CD4-positive, alpha-beta T cell treated with Interleukin-2 at 100 ng/mL for 4 hours (primary cell): Measurements from ENCODE around the gene P4HA2.

Experiments used
- DNase-seq: peaks from one replicate; pipeline ENCODE4 v3.0.0-alpha.2; 2020; ENCODE audit warnings: low spot score

Gene P4HA2

DNA sequence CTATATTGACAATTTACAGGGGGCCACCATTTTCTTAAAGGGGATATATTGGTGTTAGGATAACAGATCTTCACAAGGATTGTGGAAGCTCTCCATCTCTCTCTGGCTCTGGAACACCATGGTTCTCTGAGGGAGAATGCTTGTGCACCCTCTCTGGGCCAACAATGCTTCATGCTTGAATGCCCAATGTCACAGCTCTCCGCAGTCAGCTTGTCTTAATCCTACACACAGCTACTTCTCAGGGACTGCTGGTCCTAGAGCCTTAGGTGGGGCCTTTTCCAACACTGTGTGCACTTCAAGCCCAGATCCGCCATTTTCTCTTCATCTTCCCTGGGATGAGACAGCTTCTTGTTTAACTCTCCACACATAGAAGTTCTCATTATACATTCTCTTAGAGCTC is 22.9 kb upstream of the P4HA2 start:
- DNase-seq: no peak

DNA sequence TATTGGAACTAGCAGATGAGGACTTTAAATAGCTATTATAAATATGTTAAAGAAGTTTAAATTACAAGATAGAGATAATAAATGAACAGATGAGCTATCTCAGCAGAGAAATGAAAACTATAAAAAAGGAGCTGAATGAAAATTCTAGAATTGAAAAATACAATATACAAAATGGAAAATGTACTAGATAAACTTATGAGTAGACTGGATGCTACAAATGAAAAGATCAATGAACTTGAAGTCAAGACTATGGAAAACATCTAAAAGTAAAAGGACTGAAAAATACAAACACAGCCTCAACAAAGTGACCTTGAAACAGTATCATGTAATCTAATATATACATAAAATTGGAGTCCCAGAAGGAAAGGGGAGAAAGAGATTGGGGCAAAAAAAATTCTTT is 19.2 kb upstream of the P4HA2 start:
- DNase-seq: no peak

- no peak for DNase-seq
These were observed 17.9 kb upstream of the P4HA2 start for GRCh38 chr5:132245593-132245992.

GRCh38 chr5:132243366-132243977 is 15.8 kb upstream of the P4HA2 start:
- no peak for DNase-seq

GRCh38 chr5:132239776-132240175 is 12.1 kb upstream of the P4HA2 start:
- no peak for DNase-seq

- no peak for DNase-seq
These were observed 11.3 kb upstream of the P4HA2 start for GRCh38 chr5:132238901-132239500.

- DNase-seq: peak; percentile 70
These were observed 10.6 kb upstream of the P4HA2 start for GRCh38 chr5:132238169-132238744.

DNA sequence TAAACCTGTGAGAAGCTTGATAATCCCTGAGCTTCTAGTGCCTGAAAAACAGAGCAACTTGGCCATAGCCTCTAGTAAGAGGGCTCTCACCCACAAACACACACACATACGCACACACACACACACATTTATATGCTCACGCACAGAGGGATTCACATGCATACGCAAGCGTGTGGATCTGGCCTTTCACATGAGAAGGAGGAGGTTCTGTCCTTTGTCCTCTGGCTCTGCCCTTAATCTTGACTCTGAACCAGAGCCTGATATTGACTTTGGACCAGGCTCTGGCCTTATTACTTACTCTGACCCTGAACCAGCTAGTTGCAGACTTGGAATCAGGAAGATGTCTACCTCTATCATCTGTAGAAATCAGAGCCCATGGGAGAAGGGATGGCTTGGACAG is 10.0 kb upstream of the P4HA2 start:
- no peak for DNase-seq

- no peak for DNase-seq
These were observed 9.5 kb upstream of the P4HA2 start for GRCh38 chr5:132237141-132237540.

DNA sequence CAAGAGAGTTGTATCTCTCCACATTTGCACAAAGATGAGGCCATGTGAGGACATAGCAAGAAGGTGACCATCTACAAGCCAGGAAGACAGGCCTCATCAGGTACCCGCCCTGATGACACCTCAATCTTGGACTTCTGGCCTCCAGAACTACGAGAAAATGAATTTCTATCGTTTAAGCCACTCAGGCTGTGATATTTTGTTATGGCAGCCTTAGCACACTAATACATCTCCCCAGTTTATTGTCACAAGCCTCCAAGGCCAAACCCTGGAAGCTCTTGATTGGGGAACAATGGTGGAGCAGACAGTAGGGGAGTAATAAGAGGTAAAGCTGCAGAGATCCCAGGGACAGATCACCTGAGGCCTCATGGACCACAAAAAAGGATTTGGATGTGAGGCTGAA is 7.7 kb upstream of the P4HA2 start:
- DNase-seq: no peak

GRCh38 chr5:132234684-132235062 is 7.0 kb upstream of the P4HA2 start:
- no peak for DNase-seq

DNA sequence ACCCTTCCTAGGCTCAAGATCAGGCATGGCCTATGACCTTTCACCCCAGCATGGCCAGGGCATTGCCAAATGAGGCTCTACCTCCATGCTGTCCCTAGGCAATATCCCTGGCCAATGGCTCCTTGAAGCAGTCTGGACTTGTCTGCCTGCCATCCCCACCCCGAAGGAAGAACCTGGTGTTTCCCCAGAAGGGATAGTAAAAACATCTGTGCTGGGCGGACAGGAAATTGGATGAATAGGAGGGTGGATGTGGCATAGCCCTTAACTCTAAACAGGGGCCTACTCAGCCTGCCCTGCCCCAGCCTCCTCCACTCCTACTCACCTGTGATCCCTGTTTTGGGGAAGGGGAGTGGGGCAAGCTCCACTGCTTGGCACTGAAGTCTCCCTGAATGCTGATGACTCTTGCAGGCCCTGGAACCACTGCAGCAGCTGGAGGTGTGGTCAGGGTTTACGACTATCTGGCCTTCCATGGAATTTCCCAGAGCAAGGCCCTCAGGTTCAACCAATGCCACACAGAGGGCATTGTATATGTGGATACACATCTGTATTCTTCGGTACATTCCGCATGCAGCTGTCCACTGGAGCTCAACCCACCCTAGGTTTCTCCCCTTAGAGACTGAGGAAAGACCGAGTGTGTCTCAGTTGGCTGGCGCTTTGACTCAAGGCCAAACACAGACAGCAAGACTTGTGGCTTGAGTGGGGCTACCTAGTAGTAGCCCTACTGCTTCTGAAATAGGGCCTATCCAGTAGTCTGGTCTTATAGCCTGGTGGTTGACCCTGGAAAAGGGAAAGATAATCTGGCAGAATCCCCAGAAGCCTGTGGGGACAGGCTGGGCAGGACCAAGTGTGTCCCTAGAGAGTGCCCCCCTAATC is 6.4 kb upstream of the P4HA2 start:
- no peak for DNase-seq

- no peak for DNase-seq
These were observed 5.4 kb upstream of the P4HA2 start for GRCh38 chr5:132233081-132233480.

DNA sequence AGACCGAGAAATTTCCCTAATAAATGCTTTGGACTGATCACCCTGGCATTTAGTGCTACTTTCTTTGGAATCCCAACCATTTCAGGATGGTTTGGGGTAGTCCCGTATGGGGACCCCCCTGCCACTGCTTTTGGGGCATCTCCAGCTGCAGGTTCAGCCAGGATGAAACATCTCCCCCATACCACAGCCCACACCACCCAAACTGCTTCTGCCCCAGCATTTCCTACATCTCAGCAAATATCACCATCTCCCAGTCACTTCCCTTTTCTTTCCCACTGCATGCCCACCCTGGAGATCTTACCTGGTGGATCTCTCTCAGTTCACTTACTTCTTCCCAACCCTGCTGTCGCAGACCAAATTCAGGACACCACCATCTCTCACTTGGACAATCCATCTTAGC is 4.8 kb upstream of the P4HA2 start:
- DNase-seq: no peak

DNA sequence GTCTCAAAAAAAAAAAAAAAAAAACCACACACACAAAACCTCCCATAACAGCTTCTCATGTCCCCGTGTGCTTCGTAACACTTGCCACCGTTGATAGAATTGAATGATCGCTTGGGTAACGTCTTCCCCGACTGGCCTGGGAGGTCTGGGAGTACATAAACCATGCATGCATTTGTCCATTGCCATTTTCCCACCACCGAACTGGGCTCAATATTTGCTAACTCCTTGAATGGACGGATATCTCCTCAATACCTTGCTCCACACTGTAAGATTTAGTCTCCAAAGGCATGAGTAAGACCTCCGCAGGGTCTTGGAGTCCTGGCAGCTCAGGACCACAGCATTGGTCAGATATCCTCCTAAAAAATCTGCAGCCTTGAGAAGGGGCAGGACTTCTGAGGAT is 3.2 kb upstream of the P4HA2 start:
- no peak for DNase-seq

DNA sequence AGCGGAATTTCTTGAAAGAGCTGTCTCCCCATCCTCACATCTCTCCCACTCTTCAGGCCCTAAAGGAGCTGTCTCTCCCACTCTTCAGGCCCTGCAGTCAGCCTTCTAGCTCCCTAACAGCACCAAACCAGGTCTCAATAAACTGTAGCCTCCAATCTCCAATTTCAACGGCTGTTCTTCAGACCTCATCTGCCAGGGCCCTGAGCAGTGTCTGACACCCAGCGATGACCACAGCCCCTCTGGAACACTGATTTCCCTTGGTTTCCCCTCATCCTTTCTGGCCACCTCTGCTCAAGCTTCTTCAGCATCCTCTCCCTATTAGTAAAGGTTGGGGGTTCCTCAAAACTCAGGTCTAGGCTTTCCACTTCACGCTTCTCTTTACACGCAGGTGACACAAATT is 1.6 kb upstream of the P4HA2 start:
- DNase-seq: no peak

DNA sequence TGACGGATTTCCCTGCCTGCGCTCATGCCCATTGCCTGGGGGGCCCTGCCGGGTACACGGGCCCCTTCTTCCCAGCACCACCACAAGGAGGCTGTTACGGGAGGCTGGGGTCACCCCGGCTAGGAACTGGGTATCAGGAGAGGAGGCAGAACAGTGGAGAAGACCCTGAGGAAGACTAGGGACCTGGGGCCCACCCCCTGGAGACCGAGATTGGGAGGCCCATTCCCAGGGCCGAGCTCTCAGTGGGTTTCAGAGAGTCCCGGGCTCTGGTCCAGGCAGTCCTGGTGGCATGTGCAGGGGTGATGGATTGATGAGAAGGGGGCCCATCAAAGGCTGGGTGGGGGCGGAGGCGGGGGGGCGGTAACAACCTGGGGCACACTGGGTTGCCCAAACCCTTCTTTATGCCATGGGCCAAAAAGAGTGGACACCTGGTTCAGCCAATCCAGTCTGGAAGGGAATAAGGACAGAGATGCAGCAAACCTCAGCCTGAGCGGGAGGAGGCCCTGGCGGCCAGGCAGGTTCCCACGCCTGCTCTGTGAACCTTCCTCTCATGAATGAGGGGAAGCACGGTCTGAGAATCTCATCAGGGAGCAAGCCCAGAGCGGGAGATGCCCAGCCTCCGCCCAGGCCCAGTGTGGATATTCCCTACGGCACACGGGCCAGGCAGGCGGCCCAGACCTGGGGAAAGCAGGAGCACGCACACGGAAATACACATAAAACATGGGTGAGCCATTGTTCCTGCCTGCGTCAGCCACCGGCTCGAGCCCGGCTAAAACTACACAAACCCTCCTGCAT is 785 bp upstream of the P4HA2 start:
- no peak for DNase-seq

GRCh38 chr5:132227235-132227484 is 493 bp downstream of the P4HA2 start:
- DNase-seq: no peak

DNA sequence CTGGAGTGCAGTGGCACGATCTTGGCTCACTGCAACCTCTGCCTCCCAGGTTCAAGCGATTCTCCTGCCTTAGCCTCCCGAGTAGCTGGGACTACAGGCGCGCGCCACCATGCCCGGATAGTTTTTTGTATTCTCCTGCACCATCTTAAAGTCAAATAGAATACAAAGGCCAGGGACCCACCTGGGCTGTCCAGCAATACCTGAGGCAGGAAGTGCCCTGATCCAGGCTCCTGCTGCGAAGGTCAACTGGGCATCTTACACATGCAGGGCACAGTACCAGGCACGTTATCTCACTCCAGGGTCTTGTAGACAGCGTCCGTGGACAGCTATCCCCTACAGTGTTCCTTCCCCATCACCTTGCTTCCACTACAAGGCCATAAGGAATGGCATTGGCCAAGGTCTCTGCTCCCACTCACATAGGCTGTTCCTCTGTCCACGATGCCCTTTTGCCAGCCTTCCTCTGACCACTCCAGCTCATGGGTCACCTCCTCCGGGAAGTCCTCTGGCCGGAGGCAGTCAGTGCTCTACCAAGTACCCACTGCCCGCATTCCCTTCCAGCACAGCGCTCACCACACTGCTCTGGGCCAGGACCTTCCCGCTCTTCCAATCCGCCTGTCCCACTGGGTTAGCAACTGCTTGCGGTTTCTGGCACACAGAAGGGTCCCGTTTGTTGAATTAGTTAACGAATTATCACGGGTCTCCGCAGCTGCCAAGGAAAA is 978 bp downstream of the P4HA2 start:
- no peak for DNase-seq

DNA sequence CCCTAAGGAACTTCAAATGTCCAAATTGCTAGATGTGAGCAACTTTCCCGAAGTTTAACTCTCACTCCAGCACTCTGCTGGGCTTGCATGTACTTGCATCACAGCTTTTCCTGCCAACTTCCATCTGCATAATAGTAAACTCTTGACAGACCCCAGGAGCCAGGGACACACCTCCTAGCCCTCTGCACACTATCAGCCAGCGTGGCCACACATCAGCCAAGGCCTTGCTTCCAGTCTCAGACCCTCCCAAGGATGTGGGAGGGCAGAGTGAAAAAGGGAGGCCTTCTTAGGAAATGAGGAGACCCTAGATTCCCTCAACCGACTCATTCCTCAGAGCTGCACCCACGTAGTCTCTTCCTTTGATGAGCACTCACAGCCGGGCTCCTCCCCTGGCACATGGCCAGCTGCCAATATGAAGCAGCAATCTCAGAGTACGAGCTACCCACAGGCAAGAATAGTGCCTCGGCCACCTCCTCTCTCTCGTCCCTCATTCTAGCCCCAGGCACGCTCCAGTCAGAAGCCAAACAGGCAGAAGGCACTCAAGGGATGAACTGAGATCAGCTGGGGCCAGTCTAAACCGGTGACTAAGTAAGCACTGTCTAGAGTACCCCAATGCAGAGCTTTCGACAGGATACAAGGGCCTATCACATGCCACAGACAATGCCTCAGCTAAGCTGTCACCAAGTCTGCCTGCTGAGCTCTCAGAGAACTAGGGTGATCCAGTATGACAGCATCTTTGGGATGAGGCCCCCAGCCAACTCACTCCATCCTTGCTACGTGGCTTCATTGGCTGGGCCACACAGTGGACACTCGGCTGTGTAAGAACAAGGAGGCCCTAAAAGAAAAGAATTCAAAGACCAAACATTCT is 2.3 kb downstream of the P4HA2 start:
- peak; percentile 13 for DNase-seq

DNA sequence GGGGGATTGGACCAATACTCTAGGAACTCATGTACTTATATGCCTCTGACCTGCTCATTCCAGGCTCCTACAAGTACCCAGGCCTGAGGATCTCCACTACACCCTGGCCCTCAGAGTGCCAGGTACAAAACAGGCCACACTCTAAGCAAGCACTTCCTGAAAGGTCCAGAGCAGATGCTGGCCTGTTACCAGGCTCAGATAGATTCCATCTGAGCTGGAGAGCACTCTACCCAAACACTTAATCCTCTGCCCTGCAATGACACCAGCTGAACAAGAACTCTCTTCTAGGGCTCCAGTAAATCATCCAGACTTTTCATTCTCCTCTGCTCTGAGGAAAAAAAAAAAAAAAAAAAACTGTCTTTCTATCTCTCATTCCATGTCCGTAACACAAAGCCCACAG is 2.9 kb downstream of the P4HA2 start:
- DNase-seq: no peak
